ENCODE data around the gene CTNS.
A peak's percentile ranks its signal among the peaks of the same experiment; 100 is the strongest.

Gene CTNS

GRCh38 chr17:3681565-3681964, 45.0 kb downstream of the CTNS start:
- Mint-ChIP-seq H3K36me3 (ENCODE audit: low read depth) (peaks cover 3% of the 10 kb centered on the region), H3K27me3 (no peaks in the 10 kb centered on the region), H3K27ac (no peak overlapping the region), H3K9me3 (no peaks in the 10 kb centered on the region), H3K4me1 (ENCODE audit: low read depth) (peaks cover 5% of the 10 kb centered on the region), H3K4me3 (no peak overlapping the region)

DNA sequence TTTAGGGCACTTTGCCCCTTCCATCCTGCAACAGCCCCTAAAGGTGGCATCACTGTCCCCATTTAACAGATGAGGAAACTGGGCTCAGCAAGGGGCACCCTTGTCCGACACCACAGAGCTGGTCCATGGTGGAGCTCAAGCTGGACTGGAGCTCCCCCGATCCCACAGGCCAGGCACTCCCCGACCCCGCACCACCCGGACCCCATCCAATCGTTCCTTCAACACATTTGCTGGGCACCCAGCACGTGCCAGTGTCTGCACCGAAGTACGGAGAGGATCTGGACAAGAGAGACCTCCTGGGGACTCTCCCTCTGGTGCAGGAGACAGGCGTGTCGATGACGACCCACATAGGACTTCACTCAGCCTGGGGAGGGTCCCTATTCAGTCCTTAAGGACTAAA, 45.5 kb downstream of the CTNS start:
- no peaks in the 10 kb centered on the region for H3K27me3 Mint-ChIP-seq
- no peak overlapping the region for H3K27ac Mint-ChIP-seq
- no peak overlapping the region for H3K4me3 Mint-ChIP-seq
- H3K4me1 Mint-ChIP-seq (ENCODE audit: low read depth) = peaks cover 5% of the 10 kb centered on the region
- peaks cover 3% of the 10 kb centered on the region for H3K36me3 Mint-ChIP-seq (ENCODE audit: low read depth)
- H3K9me3 Mint-ChIP-seq = no peaks in the 10 kb centered on the region

GRCh38 chr17:3683054-3683511, 46.5 kb downstream of the CTNS start:
- H3K4me3 Mint-ChIP-seq = no peak overlapping the region
- H3K9me3 Mint-ChIP-seq = no peaks in the 10 kb centered on the region
- no peak overlapping the region for H3K27ac Mint-ChIP-seq
- no peaks in the 10 kb centered on the region for H3K27me3 Mint-ChIP-seq
- H3K36me3 Mint-ChIP-seq (ENCODE audit: low read depth) = peaks cover 3% of the 10 kb centered on the region
- peaks cover 7% of the 10 kb centered on the region for H3K4me1 Mint-ChIP-seq (ENCODE audit: low read depth)

DNA sequence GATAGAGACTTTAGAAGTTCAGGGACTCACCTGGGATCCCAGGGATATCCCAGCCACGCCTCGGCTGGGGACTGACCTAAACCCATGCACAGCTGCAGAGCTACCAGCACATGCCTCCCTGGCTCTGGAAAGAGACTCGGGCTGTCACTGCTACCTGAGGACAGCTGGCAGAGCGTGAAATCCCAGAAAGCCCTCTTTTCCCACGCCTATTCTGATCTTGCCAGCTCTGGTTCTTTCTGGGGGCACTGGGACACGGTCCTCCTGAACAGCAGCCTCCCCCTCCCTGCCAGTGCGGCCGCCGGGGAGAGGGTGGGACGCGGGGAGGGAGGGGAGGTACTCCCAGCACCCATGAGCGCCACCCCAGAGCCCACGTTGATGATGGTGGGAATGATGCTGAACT, 48.6 kb downstream of the CTNS start:
- H3K27ac Mint-ChIP-seq = no peak overlapping the region
- peaks cover 15% of the 10 kb centered on the region for H3K4me1 Mint-ChIP-seq (ENCODE audit: low read depth)

DNA sequence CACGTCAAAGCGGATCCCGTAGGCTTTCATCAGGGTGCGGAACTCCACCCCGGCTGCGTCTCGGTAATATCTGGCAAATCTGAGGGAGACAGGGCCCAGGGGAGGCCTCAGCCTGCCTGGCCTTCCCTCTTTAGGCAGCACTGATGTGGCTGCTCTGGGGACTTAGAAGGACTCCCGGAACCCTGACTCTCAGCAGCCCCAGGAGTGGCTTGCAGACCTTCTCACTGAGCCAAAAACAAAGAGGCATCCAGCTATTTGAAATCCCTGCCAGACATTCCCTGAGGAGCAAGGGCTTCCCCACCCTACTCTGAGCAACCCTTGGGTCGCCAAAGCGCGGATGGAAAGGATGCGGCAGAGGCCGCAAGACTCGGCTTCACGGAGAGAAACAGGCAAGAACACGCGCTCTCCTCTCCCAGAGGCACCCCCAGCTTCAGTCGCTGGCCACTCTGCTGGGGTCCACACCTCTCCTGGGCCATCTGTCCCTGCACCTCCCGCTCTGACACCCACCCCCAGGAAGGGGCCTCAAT, 51.5 kb downstream of the CTNS start:
- no peak overlapping the region for H3K27ac Mint-ChIP-seq
- H3K27me3 Mint-ChIP-seq = no peaks in the 10 kb centered on the region
- H3K4me3 Mint-ChIP-seq = peak overlapping the region; percentile 32
- peaks cover 23% of the 10 kb centered on the region for H3K4me1 Mint-ChIP-seq (ENCODE audit: low read depth)
- H3K36me3 Mint-ChIP-seq (ENCODE audit: low read depth) = peaks cover 3% of the 10 kb centered on the region
- no peaks in the 10 kb centered on the region for H3K9me3 Mint-ChIP-seq

More for the DNA sequence above, 48.6 kb downstream of the CTNS start:
- H3K9me3 Mint-ChIP-seq = no peaks in the 10 kb centered on the region
- no peaks in the 10 kb centered on the region for H3K27me3 Mint-ChIP-seq
- peaks cover 7% of the 10 kb centered on the region for H3K36me3 Mint-ChIP-seq (ENCODE audit: low read depth)
- H3K4me3 Mint-ChIP-seq = no peak overlapping the region

DNA sequence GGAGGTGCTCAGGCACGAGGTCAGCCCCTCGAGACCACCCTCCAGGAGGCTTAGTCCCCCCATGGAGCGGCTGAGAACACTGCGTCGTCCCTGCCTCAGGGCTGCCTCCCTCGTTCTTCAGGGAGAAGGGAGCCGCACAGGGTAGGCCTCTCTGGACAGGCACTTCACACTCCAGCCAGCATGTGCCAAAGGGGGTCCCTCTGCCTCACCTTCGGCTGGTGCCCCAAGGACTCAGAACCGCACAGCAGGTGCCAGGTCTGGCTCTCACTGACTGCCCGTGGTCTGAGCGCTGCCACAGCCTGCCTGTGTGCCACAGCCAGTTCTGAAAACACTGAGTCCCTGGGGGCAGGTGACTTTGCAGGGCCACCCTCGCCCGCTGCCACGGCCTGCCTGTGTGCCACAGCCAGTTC, 52.3 kb downstream of the CTNS start:
- no peak overlapping the region for H3K27ac Mint-ChIP-seq

GRCh38 chr17:3689262-3690093, 52.9 kb downstream of the CTNS start:
- no peaks in the 10 kb centered on the region for H3K27me3 Mint-ChIP-seq
- peaks cover 3% of the 10 kb centered on the region for H3K36me3 Mint-ChIP-seq (ENCODE audit: low read depth)
- peaks cover 32% of the 10 kb centered on the region for H3K4me1 Mint-ChIP-seq (ENCODE audit: low read depth)
- H3K27ac Mint-ChIP-seq = no peak overlapping the region
- H3K9me3 Mint-ChIP-seq = no peaks in the 10 kb centered on the region
- no peak overlapping the region for H3K4me3 Mint-ChIP-seq

More for the DNA sequence above, 52.3 kb downstream of the CTNS start:
- Mint-ChIP-seq H3K9me3 (no peaks in the 10 kb centered on the region), H3K4me3 (no peak overlapping the region), H3K36me3 (ENCODE audit: low read depth) (peaks cover 3% of the 10 kb centered on the region), H3K4me1 (ENCODE audit: low read depth) (peaks cover 26% of the 10 kb centered on the region), H3K27me3 (no peaks in the 10 kb centered on the region)

- no peak overlapping the region for H3K4me3 Mint-ChIP-seq
- peaks cover 35% of the 10 kb centered on the region for H3K4me1 Mint-ChIP-seq (ENCODE audit: low read depth)
- no peaks in the 10 kb centered on the region for H3K27me3 Mint-ChIP-seq
- no peaks in the 10 kb centered on the region for H3K9me3 Mint-ChIP-seq
- H3K27ac Mint-ChIP-seq = no peak overlapping the region
- peaks cover 3% of the 10 kb centered on the region for H3K36me3 Mint-ChIP-seq (ENCODE audit: low read depth)
Measured at GRCh38 chr17:3690094-3690715, 53.6 kb downstream of the CTNS start.

DNA sequence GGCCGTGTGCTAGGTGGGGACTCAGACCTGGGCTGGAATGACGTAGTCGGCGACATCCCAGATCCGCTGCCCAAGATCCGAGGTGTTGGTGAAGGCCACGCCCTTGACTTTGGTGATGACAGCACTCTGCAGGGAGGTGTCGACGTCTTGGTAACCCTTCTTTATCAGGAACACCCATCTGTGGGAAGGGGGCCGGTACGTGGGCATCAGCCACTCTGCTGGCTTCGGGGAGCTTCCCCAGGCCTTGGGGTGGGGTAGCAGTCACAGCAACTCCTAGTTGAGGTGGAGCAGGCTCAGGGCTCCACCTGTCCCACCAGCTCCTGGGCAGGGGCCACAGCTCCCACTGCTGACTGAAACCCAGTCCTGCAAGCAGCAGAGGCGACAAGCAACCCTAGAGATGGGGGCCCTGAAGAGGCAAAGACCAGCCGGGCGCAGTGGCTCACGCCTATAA, 55.1 kb downstream of the CTNS start:
- Mint-ChIP-seq H3K27ac (no peak overlapping the region), H3K36me3 (ENCODE audit: low read depth) (peaks cover 3% of the 10 kb centered on the region), H3K27me3 (no peaks in the 10 kb centered on the region), H3K9me3 (no peaks in the 10 kb centered on the region), H3K4me3 (no peak overlapping the region), H3K4me1 (ENCODE audit: low read depth) (peaks cover 39% of the 10 kb centered on the region)

DNA sequence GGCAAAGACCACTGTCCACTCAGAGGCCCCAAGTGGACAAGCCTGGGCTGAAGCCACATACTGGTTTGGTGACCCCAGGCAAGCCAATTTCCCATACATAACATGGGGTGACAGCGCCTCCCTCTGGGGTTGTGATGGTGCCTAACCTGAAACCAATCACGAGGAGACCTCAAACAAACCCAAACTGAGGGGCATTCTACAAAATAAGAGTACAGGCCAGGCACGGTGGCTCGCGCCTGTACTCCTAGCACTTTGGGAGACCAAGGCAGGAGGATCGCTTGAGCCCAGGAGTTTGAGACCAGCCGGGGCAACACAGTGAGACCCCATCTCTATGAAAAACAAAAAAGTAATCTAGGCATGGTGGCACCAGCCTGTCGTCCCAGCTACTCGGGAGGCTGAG, 55.8 kb downstream of the CTNS start:
- Mint-ChIP-seq H3K27me3 (no peaks in the 10 kb centered on the region), H3K4me3 (no peak overlapping the region), H3K9me3 (no peaks in the 10 kb centered on the region), H3K4me1 (ENCODE audit: low read depth) (peaks cover 39% of the 10 kb centered on the region), H3K36me3 (ENCODE audit: low read depth) (peaks cover 3% of the 10 kb centered on the region), H3K27ac (no peak overlapping the region)

GRCh38 chr17:3693141-3693540, 56.6 kb downstream of the CTNS start:
- Mint-ChIP-seq H3K27me3 (no peaks in the 10 kb centered on the region), H3K27ac (peak overlapping the region; percentile 49), H3K9me3 (no peaks in the 10 kb centered on the region), H3K4me3 (peak overlapping the region; percentile 26), H3K36me3 (ENCODE audit: low read depth) (peaks cover 3% of the 10 kb centered on the region), H3K4me1 (ENCODE audit: low read depth) (peaks cover 37% of the 10 kb centered on the region)

GRCh38 chr17:3693829-3694231, 57.3 kb downstream of the CTNS start:
- Mint-ChIP-seq H3K27ac (peak overlapping the region; percentile 78), H3K4me1 (ENCODE audit: low read depth) (peaks cover 34% of the 10 kb centered on the region), H3K4me3 (peak overlapping the region; percentile 88), H3K27me3 (no peaks in the 10 kb centered on the region), H3K36me3 (ENCODE audit: low read depth) (peaks cover 3% of the 10 kb centered on the region), H3K9me3 (no peaks in the 10 kb centered on the region)

GRCh38 chr17:3695129-3695722, 58.7 kb downstream of the CTNS start:
- Mint-ChIP-seq H3K36me3 (ENCODE audit: low read depth) (no peaks in the 10 kb centered on the region), H3K9me3 (no peaks in the 10 kb centered on the region), H3K27ac (no peak overlapping the region), H3K4me1 (ENCODE audit: low read depth) (peaks cover 29% of the 10 kb centered on the region), H3K27me3 (no peaks in the 10 kb centered on the region), H3K4me3 (peak overlapping the region; percentile 88)

DNA sequence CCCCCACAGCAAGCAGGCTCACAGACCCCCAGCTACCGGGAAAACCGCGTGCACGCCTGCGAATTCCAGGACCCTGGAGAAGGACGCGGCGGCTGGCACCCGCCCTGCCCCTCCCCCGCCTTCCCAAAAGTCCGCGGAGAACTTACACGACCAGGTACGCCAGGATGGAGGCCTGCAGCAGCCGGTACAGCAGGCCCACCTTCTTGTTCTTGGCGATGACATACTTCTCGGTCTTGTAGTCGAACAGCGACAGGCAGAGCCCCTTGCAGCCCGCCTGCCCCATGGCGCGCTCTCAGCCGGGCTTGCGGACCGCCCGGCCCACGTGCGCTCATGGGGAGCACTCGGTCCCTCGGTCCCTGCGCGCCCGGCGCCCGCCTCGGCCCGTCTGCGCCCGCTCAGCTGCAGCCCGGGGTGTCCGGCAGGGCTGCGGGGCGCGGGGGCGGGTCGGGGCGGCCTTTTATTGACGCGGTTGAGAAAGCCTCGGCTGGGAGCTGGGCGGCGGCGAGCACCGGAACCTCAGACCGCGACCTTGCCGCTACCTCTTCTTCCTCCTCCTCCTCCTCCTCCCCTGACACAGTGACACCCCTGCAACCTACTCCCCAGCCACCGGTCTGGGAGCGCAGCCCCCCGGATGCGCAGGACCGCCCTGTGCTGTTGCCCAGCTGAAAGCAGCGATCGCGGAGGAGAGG, 59.3 kb downstream of the CTNS start, which contains the start of gene P2RX5:
Gene P2RX5 (minus strand): TSS at position 433 of the 689 bp plus-strand sequence. CDS start 150 bp downstream, at position 283.
- Mint-ChIP-seq H3K27me3 (no peaks in the 10 kb centered on the region), H3K4me3 (peak within 1 kb of the TSS; percentile 88), H3K36me3 (ENCODE audit: low read depth) (peaks cover under 1% of the 10 kb centered on the region), H3K27ac (peak within 1 kb of the TSS; percentile 89), H3K9me3 (no peaks in the 10 kb centered on the region), H3K4me1 (ENCODE audit: low read depth) (peaks cover 34% of the 10 kb centered on the region)
